ENCODE measurements around the gene FAM20C. TPM values are rescaled to one million over a fixed set of nuclear protein-coding genes. Genes with fewer than 3 reads are reported as not detected.

FAM20C gene
- total and polyA plus RNA-seq, 7 donors: 15.6 to 47.6 (median 28.1) TPM

GRCh38 chr7:245574-246295 is 53.4 kb downstream of the FAM20C start:
- Histone ChIP-seq H3K4me3 (no peak overlapping the region), H3K9me3 (no peaks in the 10 kb centered on the region), H3K27me3 (ENCODE audit: insufficient read depth in 3 of 3, low read length in 2 of 3) (no peaks in the 10 kb centered on the region), H3K4me1 (peaks cover 6% of the 10 kb centered on the region), H3K36me3 (ENCODE audit: insufficient read depth in 1 of 2, low read depth in 1 of 2) (peaks cover 0 to 46% of the 10 kb centered on the region in 2 donors), H3K27ac (no peak overlapping the region)
- 92 to 93% (median 93%) methylated on average over 35 to 36 of the region's 36 CpGs for WGBS, 3 donors
- DNase-seq (no peak), ATAC-seq (no peak)
- TF ChIP-seq CTCF (IDR thresholded peaks at IDR 0.05): no peak
- intact Hi-C loops (cut with DNase I): no loop called here

- Histone ChIP-seq H3K4me1 (no peaks in the 10 kb centered on the region), H3K27me3 (ENCODE audit: insufficient read depth in 3 of 3, low read length in 2 of 3) (no peaks in the 10 kb centered on the region), H3K4me3 (no peak overlapping the region), H3K9me3 (no peaks in the 10 kb centered on the region), H3K36me3 (ENCODE audit: insufficient read depth in 1 of 2, low read depth in 1 of 2) (peaks cover 0 to 53% of the 10 kb centered on the region in 2 donors), H3K27ac (no peak overlapping the region)
- intact Hi-C loops (cut with DNase I): no loop called here
- 87 to 92% (median 91%) methylated on average over 18 to 22 of the region's 22 CpGs for WGBS, 3 donors
- TF ChIP-seq CTCF (IDR thresholded peaks at IDR 0.05): no peak
- ATAC-seq (no peak), DNase-seq (no peak)
These were observed 54.1 kb downstream of the FAM20C start for GRCh38 chr7:246451-246850.

GRCh38 chr7:247181-247580 is 54.8 kb downstream of the FAM20C start:
- WGBS, 3 donors: 83 to 90% (median 89%) methylated on average over 12 of the region's 12 CpGs
- no peaks in the 10 kb centered on the region for H3K4me1 ChIP-seq

GRCh38 chr7:247636-248035 is 55.3 kb downstream of the FAM20C start:
- no peak for TF ChIP-seq CTCF (IDR thresholded peaks at IDR 0.05)
- no peak overlapping the region for H3K4me3 ChIP-seq
- H3K36me3 ChIP-seq (ENCODE audit: insufficient read depth in 1 of 2, low read depth in 1 of 2): peaks cover 0 to 64% of the 10 kb centered on the region in 2 donors
- no peaks in the 10 kb centered on the region for H3K4me1 ChIP-seq
- 80 to 89% (median 85%) methylated on average over 16 of the region's 16 CpGs for WGBS, 3 donors
- intact Hi-C loops (cut with DNase I): no loop called here
- no peaks in the 10 kb centered on the region for H3K9me3 ChIP-seq
- no peaks in the 10 kb centered on the region for H3K27me3 ChIP-seq (ENCODE audit: insufficient read depth in 3 of 3, low read length in 2 of 3)
- ATAC-seq (no peak), DNase-seq (no peak)
- H3K27ac ChIP-seq: no peak overlapping the region

More at GRCh38 chr7:247181-247580, 54.8 kb downstream of the FAM20C start:
- intact Hi-C loops (cut with DNase I): no loop called here
- no peak for ATAC-seq
- DNase-seq: no peak
- no peaks in the 10 kb centered on the region for H3K27me3 ChIP-seq (ENCODE audit: insufficient read depth in 3 of 3, low read length in 2 of 3)
- H3K9me3 ChIP-seq: no peaks in the 10 kb centered on the region
- no peak for TF ChIP-seq CTCF (IDR thresholded peaks at IDR 0.05)
- peaks cover 0 to 60% of the 10 kb centered on the region in 2 donors for H3K36me3 ChIP-seq (ENCODE audit: insufficient read depth in 1 of 2, low read depth in 1 of 2)
- H3K4me3 ChIP-seq: no peak overlapping the region
- H3K27ac ChIP-seq: no peak overlapping the region

Measured in psoas muscle (tissue), 8 donors.